HG03558 (cell line): ENCODE results near the gene SAMD4B.
"Not testable (repeated sequence)": the region's sequence is repeated elsewhere in the genome, so short reads cannot be mapped to it uniquely, and the experiment has no call there.

ENCODE experiments used
- ATAC-seq: cut with Tn5 transposase; IDR thresholded peaks from one replicate; pipeline ENCODE4 v1.9.1; 2021; ENCODE audit warnings: moderate number of reproducible peaks; ENCODE audit not compliant: unreplicated experiment; ENCODE audit errors: extremely low read depth

SAMD4B gene

GRCh38 chr19:39309305-39309670 lies 32.9 kb upstream of the SAMD4B start:
- not testable (repeated sequence) for ATAC-seq

GRCh38 chr19:39310558-39311311 lies 31.5 kb upstream of the SAMD4B start:
- ATAC-seq: no peak

- no peak for ATAC-seq
These were observed 28.0 kb upstream of the SAMD4B start for GRCh38 chr19:39314016-39314728.

GRCh38 chr19:39315933-39316332 lies 26.3 kb upstream of the SAMD4B start:
- no peak for ATAC-seq

GRCh38 chr19:39316627-39317321 lies 25.4 kb upstream of the SAMD4B start:
- ATAC-seq: no peak

GRCh38 chr19:39317476-39317875 lies 24.7 kb upstream of the SAMD4B start:
- no peak for ATAC-seq

GRCh38 chr19:39318071-39318470 lies 24.1 kb upstream of the SAMD4B start:
- ATAC-seq: no peak

GRCh38 chr19:39318690-39319089 lies 23.5 kb upstream of the SAMD4B start:
- ATAC-seq: no peak

GRCh38 chr19:39319098-39319891 lies 22.9 kb upstream of the SAMD4B start:
- ATAC-seq: no peak

GRCh38 chr19:39319892-39320248 lies 22.4 kb upstream of the SAMD4B start:
- ATAC-seq: no peak

- ATAC-seq: no peak
These were observed 20.9 kb upstream of the SAMD4B start for GRCh38 chr19:39321117-39321831.

GRCh38 chr19:39321832-39322176 lies 20.4 kb upstream of the SAMD4B start:
- ATAC-seq: no peak

- no peak for ATAC-seq
These were observed 17.9 kb upstream of the SAMD4B start for GRCh38 chr19:39324242-39324842.

- ATAC-seq: no peak
These were observed 16.2 kb upstream of the SAMD4B start for GRCh38 chr19:39325778-39326665.

GRCh38 chr19:39327363-39328045 lies 14.7 kb upstream of the SAMD4B start:
- ATAC-seq: no peak

GRCh38 chr19:39328046-39328705 lies 14.0 kb upstream of the SAMD4B start:
- no peak for ATAC-seq

- no peak for ATAC-seq
These were observed 12.3 kb upstream of the SAMD4B start for GRCh38 chr19:39329948-39330347.

GRCh38 chr19:39332293-39332692 lies 9.9 kb upstream of the SAMD4B start:
- no peak for ATAC-seq
